ENCODE results near the gene SARM1.

The SARM1 gene

GRCh38 chr17:28338056-28338768, 33.3 kb upstream of the SARM1 start:
- TF ChIP-seq EP300 (IDR thresholded peaks at IDR 0.05; ENCODE audit: borderline replicate concordance) (no peak), MAX (IDR thresholded peaks at IDR 0.05) (no peak), TAF1 (IDR thresholded peaks at IDR 0.05; ENCODE audit: low read depth) (no peak), NFIC (IDR thresholded peaks at IDR 0.05) (no peak), REST (IDR thresholded peaks at IDR 0.05; ENCODE audit: low read depth) (no peak), CEBPB (IDR thresholded peaks at IDR 0.05) (no peak), TCF12 (IDR thresholded peaks at IDR 0.05; ENCODE audit: low read depth) (no peak), YY1 (IDR thresholded peaks at IDR 0.05; ENCODE audit: low read depth) (no peak), RAD21 (IDR thresholded peaks at IDR 0.05; ENCODE audit: low read depth) (no peak)

GRCh38 chr17:28339431-28339830, 32.1 kb upstream of the SARM1 start:
- no peak for TF ChIP-seq TEAD4 (IDR thresholded peaks at IDR 0.05)

GRCh38 chr17:28340374-28340773, 31.1 kb upstream of the SARM1 start:
- no peak for TF ChIP-seq EGR1 (IDR thresholded peaks at IDR 0.05)
- no peak for TF ChIP-seq EP300 (IDR thresholded peaks at IDR 0.05; ENCODE audit: borderline replicate concordance)
- TF ChIP-seq REST (IDR thresholded peaks at IDR 0.05; ENCODE audit: low read depth) = no peak
- TF ChIP-seq MAX (IDR thresholded peaks at IDR 0.05) = no peak

GRCh38 chr17:28341516-28341915, 30.0 kb upstream of the SARM1 start:
- no peak for TF ChIP-seq FOXM1 (IDR thresholded peaks at IDR 0.05; ENCODE audit: borderline replicate concordance, low read depth)
- TF ChIP-seq REST (IDR thresholded peaks at IDR 0.05; ENCODE audit: low read depth) = no peak
- TF ChIP-seq CEBPB (IDR thresholded peaks at IDR 0.05) = no peak
- TF ChIP-seq RAD21 (IDR thresholded peaks at IDR 0.05; ENCODE audit: low read depth) = no peak
- no peak for TF ChIP-seq EGR1 (IDR thresholded peaks at IDR 0.05)
- no peak for TF ChIP-seq YY1 (IDR thresholded peaks at IDR 0.05; ENCODE audit: low read depth)
- no peak for TF ChIP-seq USF1 (IDR thresholded peaks at IDR 0.05)

GRCh38 chr17:28342313-28342712, 29.2 kb upstream of the SARM1 start:
- no peak for TF ChIP-seq EGR1 (IDR thresholded peaks at IDR 0.05)
- no peak for TF ChIP-seq RAD21 (IDR thresholded peaks at IDR 0.05; ENCODE audit: low read depth)
- no peak for TF ChIP-seq ZBTB7A (IDR thresholded peaks at IDR 0.05; ENCODE audit: low read depth)
- TF ChIP-seq TCF12 (IDR thresholded peaks at IDR 0.05; ENCODE audit: low read depth) = no peak
- no peak for TF ChIP-seq TAF1 (IDR thresholded peaks at IDR 0.05; ENCODE audit: low read depth)
- TF ChIP-seq CEBPB (IDR thresholded peaks at IDR 0.05) = no peak
- TF ChIP-seq MAX (IDR thresholded peaks at IDR 0.05) = no peak
- TF ChIP-seq USF1 (IDR thresholded peaks at IDR 0.05) = no peak
- no peak for TF ChIP-seq CREB1 (IDR thresholded peaks at IDR 0.05; ENCODE audit: low read depth)
- no peak for TF ChIP-seq TEAD4 (IDR thresholded peaks at IDR 0.05)
- TF ChIP-seq REST (IDR thresholded peaks at IDR 0.05; ENCODE audit: low read depth) = no peak
- no peak for TF ChIP-seq FOXM1 (IDR thresholded peaks at IDR 0.05; ENCODE audit: borderline replicate concordance, low read depth)
- no peak for TF ChIP-seq EP300 (IDR thresholded peaks at IDR 0.05; ENCODE audit: borderline replicate concordance)
